NT2/D1 (cell line): ENCODE results near the gene KDM4F.
"Not testable (repeated sequence)": the region's sequence is repeated elsewhere in the genome, so short reads cannot be mapped to it uniquely, and the experiment has no call there.

ENCODE experiments used
- DNase-seq: peaks from one replicate; pipeline ENCODE4 v3.0.0-alpha.2; 2011; ENCODE audit warnings: low read depth, low spot score
- H3K27me3 ChIP-seq: 2 replicates; pipeline ENCODE4 v1.6.0; 2011; ENCODE audit warnings: mild to moderate bottlenecking; ENCODE audit not compliant: insufficient read length, insufficient read depth
- H3K36me3 ChIP-seq: 2 replicates; pipeline ENCODE4 v1.6.1; 2011; ENCODE audit warnings: mild to moderate bottlenecking, low read length, mixed read lengths; ENCODE audit not compliant: insufficient read depth, insufficient read length
- H3K4me1 ChIP-seq: 2 replicates; pipeline ENCODE4 v1.5.1; 2011; ENCODE audit not compliant: insufficient read depth, insufficient read length
- H3K4me3 ChIP-seq: 2 replicates; pipeline ENCODE4 v1.5.1; 2011; ENCODE audit warnings: low read depth; ENCODE audit not compliant: insufficient read length
- H3K9ac ChIP-seq: 2 replicates; pipeline ENCODE4 v1.6.0; 2011; ENCODE audit warnings: low read depth; ENCODE audit not compliant: insufficient read length
- H3K9me3 ChIP-seq: 2 replicates; pipeline ENCODE4 v1.5.1; 2011; ENCODE audit warnings: mild to moderate bottlenecking, low read length; ENCODE audit not compliant: insufficient read depth
- SUZ12 ChIP-seq: IDR thresholded peaks from 2 replicates; pipeline ENCODE4 v1.6.1; 2011; ENCODE audit not compliant: insufficient read length, insufficient read depth; ENCODE audit errors: extremely low read depth
- YY1 ChIP-seq: IDR thresholded peaks from 2 replicates; pipeline ENCODE4 v1.6.1; 2011; ENCODE audit not compliant: insufficient read length, insufficient read depth
- ZNF274 ChIP-seq: IDR thresholded peaks from 2 replicates; pipeline ENCODE4 v1.6.1; 2011; ENCODE audit warnings: mild to moderate bottlenecking, low read depth, low read length

The KDM4F gene

GRCh38 chr11:95028357-95028756 is 20.9 kb upstream of the KDM4F start:
- H3K36me3 ChIP-seq, result no peaks in the 10 kb centered on the region
- DNase-seq, result no peak
- H3K9ac ChIP-seq, result no peak overlapping the region
- no peaks in the 10 kb centered on the region; the same call in 1 of the 2 replicates for H3K9me3 ChIP-seq
- H3K4me3 ChIP-seq, result no peak overlapping the region
- no peaks in the 10 kb centered on the region for H3K4me1 ChIP-seq
- H3K27me3 ChIP-seq, result no peaks in the 10 kb centered on the region
- no peak for TF ChIP-seq SUZ12

GRCh38 chr11:95033051-95033450 is 16.2 kb upstream of the KDM4F start:
- TF ChIP-seq YY1 (no peak), ZNF274 (no peak), SUZ12 (no peak)
- Histone ChIP-seq H3K27me3 (no peaks in the 10 kb centered on the region), H3K4me1 (no peaks in the 10 kb centered on the region), H3K4me3 (no peak overlapping the region), H3K36me3 (no peaks in the 10 kb centered on the region), H3K9ac (no peak overlapping the region), H3K9me3 (no peaks in the 10 kb centered on the region)
- no peak for DNase-seq

- no peak overlapping the region for H3K4me3 ChIP-seq
- no peaks in the 10 kb centered on the region for H3K27me3 ChIP-seq
- H3K9me3 ChIP-seq, result no peaks in the 10 kb centered on the region
- DNase-seq, result no peak
- H3K4me1 ChIP-seq, result no peaks in the 10 kb centered on the region
- H3K36me3 ChIP-seq, result no peaks in the 10 kb centered on the region
- TF ChIP-seq ZNF274 (no peak), YY1 (no peak), SUZ12 (no peak)
- no peak overlapping the region for H3K9ac ChIP-seq
Observed at GRCh38 chr11:95035316-95035715, 13.9 kb upstream of the KDM4F start.

GRCh38 chr11:95037356-95038035 is 11.7 kb upstream of the KDM4F start:
- not testable (repeated sequence) for H3K27me3 ChIP-seq, H3K9ac ChIP-seq, H3K36me3 ChIP-seq, H3K4me3 ChIP-seq, DNase-seq, H3K4me1 ChIP-seq, H3K9me3 ChIP-seq

GRCh38 chr11:95042239-95042638 is 7.0 kb upstream of the KDM4F start:
- no peak for TF ChIP-seq YY1
- TF ChIP-seq ZNF274, result no peak
- no peak for TF ChIP-seq SUZ12
- Histone ChIP-seq H3K27me3 (no peaks in the 10 kb centered on the region), H3K4me3 (no peak overlapping the region), H3K9ac (no peak overlapping the region), H3K4me1 (no peaks in the 10 kb centered on the region), H3K36me3 (no peaks in the 10 kb centered on the region), H3K9me3 (no peaks in the 10 kb centered on the region)
- no peak for DNase-seq

GRCh38 chr11:95042906-95043305 is 6.3 kb upstream of the KDM4F start:
- TF ChIP-seq ZNF274 (no peak), YY1 (no peak), SUZ12 (no peak)

GRCh38 chr11:95044010-95044409 is 5.2 kb upstream of the KDM4F start:
- H3K9ac ChIP-seq, result no peak overlapping the region
- H3K4me1 ChIP-seq, result no peaks in the 10 kb centered on the region
- no peaks in the 10 kb centered on the region for H3K27me3 ChIP-seq
- H3K4me3 ChIP-seq, result no peak overlapping the region
- TF ChIP-seq SUZ12, result no peak
- TF ChIP-seq ZNF274, result no peak
- no peak for TF ChIP-seq YY1
- DNase-seq, result no peak
- H3K9me3 ChIP-seq, result no peaks in the 10 kb centered on the region
- no peaks in the 10 kb centered on the region for H3K36me3 ChIP-seq

More at GRCh38 chr11:95042906-95043305, 6.3 kb upstream of the KDM4F start:
- no peak overlapping the region for H3K4me3 ChIP-seq
- no peaks in the 10 kb centered on the region for H3K27me3 ChIP-seq
- H3K9ac ChIP-seq, result no peak overlapping the region
- DNase-seq, result no peak
- H3K9me3 ChIP-seq, result no peaks in the 10 kb centered on the region
- no peaks in the 10 kb centered on the region for H3K4me1 ChIP-seq
- H3K36me3 ChIP-seq, result no peaks in the 10 kb centered on the region

- TF ChIP-seq SUZ12 (no peak), ZNF274 (no peak), YY1 (no peak)
- H3K36me3 ChIP-seq, result no peaks in the 10 kb centered on the region
- DNase-seq, result no peak
Observed at GRCh38 chr11:95045812-95046211, 3.4 kb upstream of the KDM4F start.

More at GRCh38 chr11:95045812-95046211, 3.4 kb upstream of the KDM4F start:
- H3K4me3 ChIP-seq, result no peak overlapping the region
- no peak overlapping the region for H3K9ac ChIP-seq
- H3K27me3 ChIP-seq, result no peaks in the 10 kb centered on the region
- H3K9me3 ChIP-seq, result no peaks in the 10 kb centered on the region
- no peaks in the 10 kb centered on the region for H3K4me1 ChIP-seq
